ENCODE results near the gene SOS1.
"Not testable (repeated sequence)": the region's sequence is repeated elsewhere in the genome, so short reads cannot be mapped to it uniquely, and the experiment has no call there.

Gene SOS1

GRCh38 chr2:39138837-39139211 lies 18.0 kb upstream of the SOS1 start:
- Histone ChIP-seq H3K36me3 (ENCODE audit: control insufficient read depth in 2 of 2, insufficient read depth in 1 of 2, low read length in 2 of 2) (no peaks in the 10 kb centered on the region), H3K4me1 (ENCODE audit: control insufficient read depth, insufficient read depth, low read length) (peaks cover 10% of the 10 kb centered on the region), H3K9me3 (ENCODE audit: control insufficient read depth, insufficient read depth, low read depth, low read length) (no peaks in the 10 kb centered on the region), H3K27ac (ENCODE audit: extremely low read depth, low read depth, low read length) (no peak overlapping the region), H3K4me3 (ENCODE audit: low read depth, low read length) (no peak overlapping the region)
- ChIA-PET POLR2A (interaction anchor here (1.5 kb wide), 1 partner anchor 18 kb away, joined by 6 read pairs; the partner anchor contains the start of gene SOS1), CTCF (no interaction called here)
- TF ChIP-seq ZBTB8A (tag by site-specific recombination; IDR thresholded peaks at IDR 0.05) (no peak), ZSCAN18 (tag by site-specific recombination; IDR thresholded peaks at IDR 0.05) (no peak), ZNF768 (tag by site-specific recombination; IDR thresholded peaks at IDR 0.05) (no peak), ZNF266 (tag by site-specific recombination; IDR thresholded peaks at IDR 0.05; ENCODE audit: low read depth) (no peak), ZNF362 (tag by site-specific recombination; IDR thresholded peaks at IDR 0.05) (no peak), ZNF571 (tag by site-specific recombination; IDR thresholded peaks at IDR 0.05) (no peak), PBX3 (CRISPR knock-in tag; IDR thresholded peaks at IDR 0.05) (no peak)

- H3K9me3 ChIP-seq (ENCODE audit: control insufficient read depth, insufficient read depth, low read depth, low read length); H3K36me3 ChIP-seq (ENCODE audit: control insufficient read depth in 2 of 2, insufficient read depth in 1 of 2, low read length in 2 of 2); POLR2A ChIA-PET; H3K27ac ChIP-seq (ENCODE audit: extremely low read depth, low read depth, low read length); H3K4me1 ChIP-seq (ENCODE audit: control insufficient read depth, insufficient read depth, low read length); CTCF ChIA-PET; H3K4me3 ChIP-seq (ENCODE audit: low read depth, low read length): not testable (repeated sequence)
Measured at GRCh38 chr2:39138187-39138836, 17.5 kb upstream of the SOS1 start.

- no peak for TF ChIP-seq GLI4 (tag by site-specific recombination; IDR thresholded peaks at IDR 0.05)
- no peak for TF ChIP-seq ZSCAN23 (tag by site-specific recombination; IDR thresholded peaks at IDR 0.05)
- no peak for TF ChIP-seq ZNF239 (tag by site-specific recombination; IDR thresholded peaks at IDR 0.05)
- TF ChIP-seq TSHZ1 (tag by site-specific recombination; IDR thresholded peaks at IDR 0.05; ENCODE audit: borderline replicate concordance): no peak
- no peak for TF ChIP-seq ZNF2 (tag by site-specific recombination; IDR thresholded peaks at IDR 0.05)
- TF ChIP-seq ZNF600 (tag by site-specific recombination; IDR thresholded peaks at IDR 0.05): no peak
- no peak for TF ChIP-seq WT1 (tag by site-specific recombination; IDR thresholded peaks at IDR 0.05)
- no peak for TF ChIP-seq YY1 (tag by site-specific recombination; IDR thresholded peaks at IDR 0.05)
- TF ChIP-seq ZNF629 (tag by site-specific recombination; IDR thresholded peaks at IDR 0.05): no peak
- no peak for TF ChIP-seq ZSCAN30 (tag by site-specific recombination; IDR thresholded peaks at IDR 0.05)
- no peak for TF ChIP-seq ZNF777 (tag by site-specific recombination; IDR thresholded peaks at IDR 0.05; ENCODE audit: borderline replicate concordance)
- TF ChIP-seq ZNF223 (tag by site-specific recombination; IDR thresholded peaks at IDR 0.05): no peak
- no peak for TF ChIP-seq ZNF16 (tag by site-specific recombination; IDR thresholded peaks at IDR 0.05; ENCODE audit: low read depth)
- TF ChIP-seq ZNF558 (tag by site-specific recombination; IDR thresholded peaks at IDR 0.05): no peak
- H3K36me3 ChIP-seq (ENCODE audit: control insufficient read depth in 2 of 2, insufficient read depth in 1 of 2, low read length in 2 of 2): no peaks in the 10 kb centered on the region
- ChIA-PET CTCF (no interaction called here), POLR2A (no interaction called here)
- no peaks in the 10 kb centered on the region for H3K9me3 ChIP-seq (ENCODE audit: control insufficient read depth, insufficient read depth, low read depth, low read length)
- peaks cover 10% of the 10 kb centered on the region for H3K4me1 ChIP-seq (ENCODE audit: control insufficient read depth, insufficient read depth, low read length)
- H3K27ac ChIP-seq (ENCODE audit: extremely low read depth, low read depth, low read length): no peak overlapping the region
- no peak overlapping the region for H3K4me3 ChIP-seq (ENCODE audit: low read depth, low read length)
Measured at GRCh38 chr2:39136799-39137198, 15.9 kb upstream of the SOS1 start.
